ENCODE data around the gene DBT. TPM values are rescaled to one million over a fixed set of nuclear protein-coding genes. Genes with fewer than 3 reads are reported as not detected.
A peak's percentile ranks its signal among the peaks of the same experiment; 100 is the strongest.
"Not testable (repeated sequence)": the region's sequence is repeated elsewhere in the genome, so short reads cannot be mapped to it uniquely, and the experiment has no call there.

The DBT gene
- total RNA-seq (2014; rRNA removed; shearing (Covaris generic)) = 8.2 and 8.5 TPM in 2 replicates

DNA sequence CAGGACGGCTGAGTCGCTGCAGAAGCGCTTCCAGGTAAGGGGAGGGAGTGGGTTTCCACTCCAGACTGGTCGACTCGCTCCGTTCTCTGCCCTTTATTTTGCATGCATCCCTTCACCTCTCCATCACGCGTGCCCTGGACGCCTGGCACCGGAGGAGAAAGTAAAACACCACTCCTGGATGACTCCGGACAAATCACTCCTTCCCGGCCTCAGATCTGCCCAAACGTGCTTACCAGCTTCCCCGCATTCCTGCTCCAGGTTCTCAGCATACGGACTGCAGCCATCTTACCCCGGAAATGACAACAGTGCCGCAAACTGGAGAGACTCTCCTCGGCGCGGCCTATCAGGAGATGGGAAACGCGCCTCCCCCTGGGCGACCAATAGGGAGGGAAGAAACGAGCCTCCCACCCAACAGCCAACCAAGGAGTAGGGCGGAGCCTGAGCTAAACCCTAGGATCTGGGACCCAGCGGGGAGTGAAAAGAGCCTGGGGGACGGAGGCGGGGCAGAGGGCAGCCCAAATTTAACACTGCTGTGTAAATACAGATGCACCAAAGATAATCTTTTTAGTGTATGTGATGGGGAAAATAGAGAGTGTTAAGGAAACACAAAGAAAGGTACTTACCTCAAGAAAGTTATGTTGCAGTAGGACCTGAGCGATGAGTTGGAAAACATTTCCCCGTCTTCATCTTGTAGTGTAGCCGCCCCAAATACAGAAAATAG lies at the start of gene DBT:
Gene DBT, minus strand, starts transcription at position 298 of the 721 bp plus-strand sequence. Its CDS starts 14 bp downstream, at position 284.
- H3K27ac ChIP-seq = peak within 1 kb of the TSS; percentile 40
- DNase-seq = peak; percentile 96 to 98
- H3K4me3 ChIP-seq = peak within 1 kb of the TSS; percentile 71
- no peaks in the 10 kb centered on the region; the same call in 1 of the 2 replicates for H3K36me3 ChIP-seq
- no peaks in the 10 kb centered on the region for H3K27me3 ChIP-seq
- no peaks in the 10 kb centered on the region for H3K9me3 ChIP-seq (replicated peaks)
- 0 out of 2 replicates have a peak, but pooled peaks cover 6% of the 10 kb centered on the region for H3K4me1 ChIP-seq

DNA sequence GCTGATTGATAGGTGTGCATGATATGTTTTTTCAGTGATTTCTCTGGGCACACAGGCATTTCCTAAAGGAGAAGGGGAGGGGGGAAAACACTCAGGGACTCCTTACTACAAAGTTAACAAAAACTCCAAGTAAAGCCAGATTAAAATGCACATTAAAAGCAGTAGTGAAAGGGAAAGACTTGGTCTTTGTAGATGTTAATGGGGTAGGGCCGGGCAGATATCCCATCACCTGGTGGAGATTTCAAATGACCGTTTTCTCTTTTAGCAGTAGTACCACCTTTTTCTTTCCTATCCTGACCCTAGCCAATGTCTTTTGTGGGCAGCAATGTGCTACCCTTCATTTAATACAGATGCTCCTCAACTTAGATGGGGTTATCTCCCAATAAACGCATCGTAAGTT lies 48.9 kb upstream of the DBT start:
- no peaks in the 10 kb centered on the region for H3K27me3 ChIP-seq
- no peak overlapping the region for H3K4me3 ChIP-seq
- no peak for DNase-seq
- H3K27ac ChIP-seq = no peak overlapping the region
- no peaks in the 10 kb centered on the region for H3K4me1 ChIP-seq
- no peaks in the 10 kb centered on the region for H3K36me3 ChIP-seq
- no peaks in the 10 kb centered on the region for H3K9me3 ChIP-seq (replicated peaks)

DNA sequence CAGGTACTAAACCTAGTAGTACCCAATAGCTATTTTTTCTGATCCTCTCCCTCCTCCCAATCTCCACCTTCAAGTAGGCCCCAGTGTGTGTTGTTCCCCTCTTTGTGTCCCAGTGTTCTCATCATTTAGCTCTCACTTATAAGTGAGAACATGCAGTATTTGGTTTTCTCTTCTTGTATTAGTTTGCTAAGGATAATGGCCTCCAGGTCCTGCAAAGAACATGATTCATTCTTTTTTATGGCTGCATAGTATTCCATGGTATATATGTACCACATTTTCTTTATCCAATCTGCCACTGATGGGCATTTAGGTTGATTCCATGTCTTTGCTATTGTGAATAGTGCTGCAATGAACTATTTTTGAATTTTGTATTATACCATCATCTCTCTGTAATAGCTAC lies 47.4 kb upstream of the DBT start:
- not testable (repeated sequence) for H3K27me3 ChIP-seq; H3K36me3 ChIP-seq; H3K9me3 ChIP-seq (replicated peaks); H3K4me1 ChIP-seq; H3K4me3 ChIP-seq; H3K27ac ChIP-seq; DNase-seq

DNA sequence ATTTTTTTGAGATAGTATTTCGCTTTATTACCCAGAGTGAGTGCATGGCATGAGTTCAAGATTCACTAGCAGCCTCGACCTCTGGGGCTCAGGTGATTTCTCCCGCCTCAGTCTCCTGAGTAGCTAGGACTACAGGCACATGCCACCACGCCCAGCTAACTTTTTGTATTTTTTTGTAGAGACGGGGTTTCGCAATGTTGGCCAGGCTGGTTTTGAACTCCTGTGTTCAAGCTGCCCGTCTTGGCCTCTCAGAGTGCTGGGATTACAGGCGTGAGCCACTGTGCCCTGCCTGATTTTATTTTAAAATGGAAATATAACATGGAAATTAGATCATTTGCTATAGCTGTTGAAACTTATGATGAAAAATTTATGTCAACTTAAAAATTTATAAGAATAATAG lies 46.5 kb upstream of the DBT start:
- no peak for DNase-seq
- Histone ChIP-seq H3K4me3 (no peak overlapping the region), H3K4me1 (no peaks in the 10 kb centered on the region), H3K27me3 (no peaks in the 10 kb centered on the region), H3K36me3 (peaks cover 9% of the 10 kb centered on the region; the same call in 1 of the 2 replicates), H3K27ac (no peak overlapping the region), H3K9me3 (replicated peaks) (no peaks in the 10 kb centered on the region)

DNA sequence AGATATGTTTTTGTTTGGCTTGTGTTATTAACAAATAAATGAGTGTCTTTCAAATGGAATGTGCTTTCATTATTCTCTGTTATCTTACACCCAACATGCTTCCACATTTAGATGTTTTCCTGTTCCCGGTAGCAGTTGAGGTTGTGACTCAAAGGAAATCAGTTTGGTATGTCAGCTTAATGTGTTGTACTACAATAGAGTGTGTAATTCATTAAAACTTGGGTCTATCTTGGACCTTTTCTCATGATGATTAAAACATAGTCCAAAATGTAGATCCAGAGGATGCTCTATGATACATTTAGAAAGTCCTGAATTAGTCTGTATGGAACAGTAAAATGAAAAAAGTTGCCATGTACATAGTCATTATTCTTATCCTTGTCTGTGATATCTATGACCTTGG lies 43.1 kb upstream of the DBT start:
- no peak for DNase-seq
- Histone ChIP-seq H3K27ac (no peak overlapping the region), H3K36me3 (peaks cover 25% of the 10 kb centered on the region), H3K27me3 (no peaks in the 10 kb centered on the region), H3K4me3 (no peak overlapping the region), H3K9me3 (replicated peaks) (no peaks in the 10 kb centered on the region), H3K4me1 (no peaks in the 10 kb centered on the region)

DNA sequence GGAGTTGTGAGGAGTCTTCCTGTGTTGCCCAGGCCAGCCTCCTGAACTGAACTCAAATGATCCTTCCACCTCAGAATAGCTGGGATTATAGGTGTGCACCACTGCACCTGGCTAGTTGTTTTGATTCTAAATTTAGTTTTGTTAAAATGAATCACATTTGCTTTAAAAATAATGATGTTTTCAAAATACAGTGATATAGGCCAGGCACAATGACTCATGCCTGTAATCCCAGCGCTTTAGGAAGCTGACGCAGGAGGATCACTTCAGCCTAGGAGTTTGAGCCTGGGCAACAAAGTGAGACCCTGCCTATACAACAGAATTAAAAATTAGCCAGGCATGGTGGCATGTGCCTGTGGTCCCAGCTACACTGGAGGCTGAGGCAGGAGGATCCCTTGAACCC lies 40.7 kb upstream of the DBT start:
- Histone ChIP-seq H3K27ac (no peak overlapping the region), H3K9me3 (replicated peaks) (no peaks in the 10 kb centered on the region), H3K36me3 (peaks cover 44% of the 10 kb centered on the region), H3K4me1 (no peaks in the 10 kb centered on the region), H3K27me3 (no peaks in the 10 kb centered on the region), H3K4me3 (no peak overlapping the region)
- DNase-seq = no peak

DNA sequence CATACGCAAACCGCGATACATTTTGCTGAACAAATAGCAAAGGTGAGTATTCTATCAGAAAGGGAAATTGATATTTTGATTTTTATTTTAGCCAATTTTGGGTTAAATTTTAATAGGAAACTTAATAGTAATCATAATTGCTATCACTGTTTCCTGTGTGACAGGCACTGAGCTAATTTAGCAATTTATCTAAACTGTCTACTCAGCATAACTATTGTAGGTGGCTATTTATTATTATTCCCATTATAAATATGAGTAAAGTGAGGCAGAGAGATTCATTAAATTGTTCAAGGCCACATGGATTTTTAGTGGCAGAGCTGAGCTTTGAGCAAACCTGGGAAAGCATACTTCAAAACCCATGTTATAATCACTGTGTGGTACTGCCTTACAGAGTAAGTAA lies 37.5 kb upstream of the DBT start:
- Histone ChIP-seq H3K36me3 (peaks cover 62% of the 10 kb centered on the region), H3K4me1 (no peaks in the 10 kb centered on the region), H3K9me3 (replicated peaks) (no peaks in the 10 kb centered on the region), H3K27me3 (no peaks in the 10 kb centered on the region), H3K4me3 (no peak overlapping the region), H3K27ac (no peak overlapping the region)
- no peak for DNase-seq

DNA sequence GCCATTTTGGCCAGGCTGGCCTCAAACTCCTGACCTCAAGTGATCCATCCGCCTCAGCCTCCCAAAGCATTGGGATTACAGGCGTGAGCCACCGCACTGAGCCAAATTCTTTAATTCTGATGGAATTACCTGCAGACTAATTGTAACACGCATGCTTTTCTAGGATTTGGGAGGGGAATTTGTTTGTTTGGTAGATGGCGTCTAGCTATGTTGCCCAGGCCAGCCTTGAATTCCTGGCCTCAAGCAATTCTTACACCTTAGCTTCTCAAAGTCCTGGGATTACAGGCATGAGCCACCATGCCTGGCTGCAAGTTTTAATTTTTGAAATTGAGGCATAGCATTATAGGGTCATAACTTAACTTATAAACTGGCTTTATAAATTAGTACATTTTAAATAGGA lies 35.0 kb upstream of the DBT start:
- Histone ChIP-seq H3K27me3 (no peaks in the 10 kb centered on the region), H3K27ac (no peak overlapping the region), H3K36me3 (peaks cover 60% of the 10 kb centered on the region), H3K4me3 (no peak overlapping the region), H3K9me3 (replicated peaks) (no peaks in the 10 kb centered on the region), H3K4me1 (no peaks in the 10 kb centered on the region)
- no peak for DNase-seq

DNA sequence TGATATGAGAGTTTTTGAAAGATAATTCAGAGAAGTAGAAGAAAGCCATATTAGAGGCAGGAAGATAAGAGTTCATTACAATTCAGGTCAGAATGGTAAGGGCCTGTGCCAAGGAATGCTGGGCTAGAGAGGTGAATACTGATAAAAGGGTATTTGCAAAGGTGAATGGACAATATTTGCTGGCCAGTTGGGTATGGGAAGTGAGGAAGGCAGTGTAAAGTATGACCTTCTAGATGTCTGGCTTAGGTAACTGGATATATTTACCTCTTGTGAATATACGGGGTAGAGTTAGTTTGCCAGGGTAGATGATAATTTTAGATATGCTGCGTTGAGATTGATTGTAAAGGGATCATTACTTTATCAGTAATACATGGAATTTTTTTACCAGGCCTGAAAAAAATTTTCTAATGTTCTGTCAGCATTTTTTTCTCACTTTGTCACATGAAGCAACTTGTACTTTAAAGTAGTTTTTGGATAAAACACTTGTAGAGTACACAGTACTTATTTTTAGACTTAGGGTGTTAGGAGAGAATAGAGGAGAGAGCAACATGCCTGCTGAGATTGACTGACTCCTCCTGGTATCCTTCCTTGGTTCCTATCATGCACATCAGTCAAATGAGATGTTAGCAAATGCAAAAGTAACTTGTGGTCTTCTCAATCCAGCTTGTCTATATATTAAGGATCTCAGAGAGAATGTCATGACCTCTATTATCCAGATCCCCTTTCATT lies 30.5 kb upstream of the DBT start:
- no peak for DNase-seq
- Histone ChIP-seq H3K4me3 (no peak overlapping the region), H3K9me3 (replicated peaks) (no peaks in the 10 kb centered on the region), H3K27ac (no peak overlapping the region), H3K36me3 (peaks cover 72% of the 10 kb centered on the region), H3K4me1 (no peaks in the 10 kb centered on the region), H3K27me3 (no peaks in the 10 kb centered on the region)

DNA sequence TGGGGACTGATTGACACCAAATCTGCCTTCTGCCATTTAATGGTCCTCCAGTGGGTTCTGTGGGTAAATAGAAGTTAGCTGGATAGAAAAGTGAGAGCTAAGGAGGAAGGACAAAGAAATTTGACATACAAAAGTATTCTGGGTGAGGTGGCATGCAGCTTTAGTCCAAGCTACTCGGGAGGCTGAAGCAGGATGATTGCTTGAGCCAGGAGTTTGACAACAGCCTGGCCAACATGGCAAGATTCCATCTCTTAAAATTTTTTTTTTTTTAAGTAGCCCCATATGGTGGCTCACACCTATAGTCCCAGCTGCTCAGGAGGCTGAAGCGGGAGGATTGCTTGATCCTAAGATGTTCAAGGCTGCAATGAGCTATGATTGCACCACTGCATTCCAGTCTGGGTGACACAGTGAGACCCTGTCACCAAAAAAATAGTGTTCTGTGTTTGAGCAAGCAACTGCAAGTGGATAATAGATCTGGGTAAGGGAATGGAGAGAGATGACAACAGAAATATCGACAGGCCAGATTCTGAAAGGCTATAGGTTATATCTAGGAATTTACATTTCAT lies 29.8 kb upstream of the DBT start:
- no peaks in the 10 kb centered on the region for H3K27me3 ChIP-seq
- no peak for DNase-seq
- H3K27ac ChIP-seq = no peak overlapping the region
- H3K4me3 ChIP-seq = no peak overlapping the region
- H3K36me3 ChIP-seq = peaks cover 72% of the 10 kb centered on the region
- no peaks in the 10 kb centered on the region for H3K4me1 ChIP-seq
- no peaks in the 10 kb centered on the region for H3K9me3 ChIP-seq (replicated peaks)

DNA sequence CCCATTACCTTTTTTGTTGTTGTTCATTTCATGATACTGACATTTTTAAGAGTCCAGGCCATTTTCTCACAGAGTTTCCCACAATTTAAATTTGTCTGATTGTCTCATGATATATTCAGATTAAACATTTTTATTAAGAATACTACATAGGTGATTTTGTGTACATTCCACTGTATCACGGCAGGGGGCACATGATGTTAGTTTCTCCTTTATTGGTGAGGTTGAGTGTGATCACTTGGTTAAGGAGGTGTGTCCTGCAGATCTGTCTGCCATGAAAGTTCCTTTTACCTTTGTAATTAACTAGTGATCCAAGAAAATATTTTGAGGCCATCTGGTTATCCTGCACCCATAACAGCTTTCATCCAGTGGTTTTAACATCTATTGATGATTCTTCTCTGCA lies 28.2 kb upstream of the DBT start:
- Histone ChIP-seq H3K4me1 (no peaks in the 10 kb centered on the region), H3K27ac (no peak overlapping the region), H3K36me3 (peaks cover 75% of the 10 kb centered on the region), H3K9me3 (replicated peaks) (no peaks in the 10 kb centered on the region), H3K27me3 (no peaks in the 10 kb centered on the region), H3K4me3 (no peak overlapping the region)
- no peak for DNase-seq

DNA sequence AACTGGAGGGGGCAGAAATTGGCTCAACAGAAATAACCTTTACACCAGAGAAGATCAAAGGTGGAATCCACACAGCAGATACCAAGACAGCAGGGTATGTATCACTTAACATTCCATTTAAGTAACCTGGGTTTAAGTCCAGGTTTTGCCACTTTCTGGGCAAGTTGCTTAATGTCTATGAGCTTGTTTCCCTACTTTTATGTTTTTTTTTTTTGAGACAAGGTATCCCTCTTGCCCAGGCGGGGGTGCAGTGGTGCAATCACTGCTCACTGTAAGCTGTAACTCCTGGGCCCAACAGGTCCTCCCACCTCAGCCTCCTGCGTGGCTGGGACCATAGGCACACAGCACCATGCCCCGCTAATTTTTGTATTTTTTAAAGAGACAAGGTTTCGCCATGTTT lies 18.6 kb upstream of the DBT start:
- H3K4me1 ChIP-seq = no peaks in the 10 kb centered on the region
- peaks cover 38% of the 10 kb centered on the region for H3K36me3 ChIP-seq
- no peaks in the 10 kb centered on the region for H3K27me3 ChIP-seq
- no peak for DNase-seq
- H3K27ac ChIP-seq = no peak overlapping the region
- H3K4me3 ChIP-seq = no peak overlapping the region
- H3K9me3 ChIP-seq (replicated peaks) = no peaks in the 10 kb centered on the region

DNA sequence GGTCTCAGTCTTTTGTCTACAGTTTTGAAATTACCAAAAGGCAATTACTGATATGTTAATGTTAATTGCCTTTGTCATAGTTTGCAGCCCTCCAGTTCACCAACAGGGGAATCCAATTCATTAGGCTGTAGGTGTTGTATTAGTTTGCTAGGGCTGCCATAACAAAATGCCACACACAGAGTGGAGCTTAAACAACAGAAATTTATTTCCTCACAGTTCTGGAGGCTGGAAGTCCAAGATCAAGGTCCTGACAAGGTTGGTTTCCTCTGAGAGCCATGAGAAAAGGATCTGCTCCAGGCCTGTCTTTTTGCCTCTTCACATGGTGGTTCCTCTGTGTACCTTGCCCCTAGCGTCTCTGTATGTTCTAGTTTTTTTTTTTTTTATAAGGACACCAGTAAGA lies 17.6 kb upstream of the DBT start:
- H3K27ac ChIP-seq = no peak overlapping the region
- no peaks in the 10 kb centered on the region for H3K27me3 ChIP-seq
- H3K36me3 ChIP-seq = peaks cover 36% of the 10 kb centered on the region
- H3K4me1 ChIP-seq = no peaks in the 10 kb centered on the region
- peak overlapping the region; percentile 98 for H3K4me3 ChIP-seq
- H3K9me3 ChIP-seq (replicated peaks) = no peaks in the 10 kb centered on the region
- DNase-seq = no peak

DNA sequence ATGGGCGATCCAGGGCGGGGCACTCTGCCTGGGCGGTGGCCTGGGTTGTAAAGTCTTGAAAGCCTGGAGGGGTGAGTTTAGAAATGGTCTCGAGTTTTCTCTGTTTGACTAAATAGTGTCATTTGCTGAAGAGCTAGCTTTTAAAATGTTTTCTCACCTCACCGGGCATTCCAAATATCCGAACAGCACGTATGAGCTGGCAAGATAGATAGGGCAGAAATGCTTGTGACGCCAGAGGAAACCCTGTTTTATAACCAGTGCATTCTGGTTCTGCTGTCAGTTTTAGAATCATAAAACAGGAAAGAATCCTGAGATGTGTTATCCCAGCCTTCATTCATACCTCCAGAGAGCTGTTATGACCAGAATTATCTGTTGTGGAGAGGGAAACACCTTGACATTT lies 17.1 kb upstream of the DBT start:
- Histone ChIP-seq H3K4me1 (no peaks in the 10 kb centered on the region), H3K4me3 (peak overlapping the region; percentile 98), H3K36me3 (peaks cover 36% of the 10 kb centered on the region), H3K9me3 (replicated peaks) (no peaks in the 10 kb centered on the region), H3K27me3 (no peaks in the 10 kb centered on the region), H3K27ac (peak overlapping the region; percentile 70)
- DNase-seq = peak in 1 of 2 experiments; percentile 6

DNA sequence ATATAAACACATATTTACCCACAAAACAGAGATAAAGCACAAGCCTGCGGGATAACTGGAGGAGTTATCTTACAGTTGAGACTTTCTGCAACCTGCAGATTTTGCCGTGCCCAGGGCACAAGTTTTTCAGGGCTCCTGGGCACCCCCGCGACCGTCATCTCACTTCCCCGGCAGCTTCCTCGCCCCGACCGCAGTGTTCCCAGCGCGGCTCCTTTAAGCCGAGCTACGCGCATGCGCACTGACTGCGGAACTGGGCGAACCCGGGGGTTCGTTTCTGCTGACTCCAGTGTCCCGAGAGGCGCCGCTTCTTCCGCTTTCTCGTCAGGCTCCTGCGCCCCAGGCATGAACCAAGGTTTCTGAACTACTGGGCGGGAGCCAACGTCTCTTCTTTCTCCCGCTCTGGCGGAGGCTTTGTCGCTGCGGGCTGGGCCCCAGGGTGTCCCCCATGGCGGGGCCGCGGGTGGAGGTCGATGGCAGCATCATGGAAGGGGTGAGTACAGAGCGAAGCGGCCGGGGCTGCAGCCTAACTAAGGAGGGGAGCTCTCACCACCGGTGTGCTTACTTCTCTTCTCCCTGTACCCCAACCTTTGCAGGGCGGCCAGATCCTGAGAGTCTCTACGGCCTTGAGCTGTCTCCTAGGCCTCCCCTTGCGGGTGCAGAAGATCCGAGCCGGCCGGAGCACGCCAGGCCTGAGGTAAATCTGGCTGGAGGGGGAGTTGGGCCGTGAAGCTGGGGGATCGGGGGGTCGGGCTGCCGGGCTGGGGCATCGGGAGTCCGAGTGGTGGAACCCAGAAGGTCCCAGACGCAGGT lies 16.5 kb upstream of the DBT start, which contains the start of gene RTCA:
Gene RTCA, plus strand, starts transcription at position 286 of the 810 bp plus-strand sequence. Its CDS starts 160 bp downstream, at position 446.
- Histone ChIP-seq H3K36me3 (peaks cover 30% of the 10 kb centered on the region), H3K4me3 (peak within 1 kb of the TSS; percentile 98), H3K27me3 (no peaks in the 10 kb centered on the region), H3K4me1 (no peaks in the 10 kb centered on the region), H3K9me3 (replicated peaks) (no peaks in the 10 kb centered on the region), H3K27ac (peak within 1 kb of the TSS; percentile 70)
- DNase-seq = peak; percentile 94 to 97
